ENCODE measurements around the gene CTNND2.
"Not testable (repeated sequence)": the region's sequence is repeated elsewhere in the genome, so short reads cannot be mapped to it uniquely, and the experiment has no call there.

CTNND2 gene

GRCh38 chr5:11319836-11320580 is 584.2 kb downstream of the CTNND2 start:
- no peak for DNase-seq (ENCODE audit: low spot score)

DNA sequence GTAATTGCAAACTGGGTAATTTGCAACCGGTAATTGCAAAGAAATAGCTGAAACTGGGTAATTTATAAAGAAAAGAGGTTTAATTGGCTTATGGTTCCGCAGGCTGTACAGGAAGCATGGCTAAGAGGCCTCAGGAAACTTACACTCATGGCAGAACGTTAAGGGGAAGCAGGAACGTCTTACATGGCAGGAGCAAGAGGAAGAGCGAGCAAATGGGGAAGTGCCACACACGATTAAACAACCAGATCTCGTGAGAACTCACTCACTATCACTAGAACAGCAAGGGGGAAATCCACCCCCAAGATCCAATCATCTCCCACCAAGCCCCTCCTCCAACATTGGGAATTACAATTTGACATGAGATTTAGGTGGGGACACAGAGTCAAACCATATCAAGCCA is 590.6 kb downstream of the CTNND2 start:
- not testable (repeated sequence) for DNase-seq (ENCODE audit: low spot score)

DNA sequence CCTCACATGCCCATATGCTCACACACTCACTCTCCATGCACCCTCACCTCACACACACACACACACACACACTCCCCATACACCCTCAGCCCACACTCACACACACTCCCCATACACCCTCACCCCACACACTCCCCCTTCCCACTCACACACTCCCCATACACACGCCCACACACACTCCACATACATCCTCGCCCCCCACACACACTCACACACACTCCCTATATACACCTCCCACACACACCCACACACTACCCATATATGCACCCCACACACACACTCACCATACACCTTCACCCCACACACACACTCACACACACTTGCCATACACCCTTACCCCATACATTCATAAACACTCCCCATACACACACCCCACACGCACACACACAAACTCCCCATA is 592.5 kb downstream of the CTNND2 start:
- DNase-seq (ENCODE audit: low spot score): no peak

DNA sequence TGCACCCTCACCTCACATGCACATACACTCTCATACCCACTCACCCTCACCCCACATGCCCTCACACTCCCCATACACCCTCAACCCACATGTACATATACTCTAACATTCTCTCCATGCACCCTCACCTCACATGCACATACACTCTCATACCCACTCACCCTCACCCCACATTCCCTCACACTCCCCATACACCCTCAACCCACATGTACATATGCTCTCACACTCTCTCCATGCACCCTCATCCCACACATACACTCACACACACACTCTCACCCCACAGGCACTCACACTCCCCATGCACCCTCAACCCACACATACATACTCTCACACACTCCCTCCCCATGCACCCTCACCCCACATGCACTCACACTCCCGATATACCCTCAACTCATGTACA is 593.0 kb downstream of the CTNND2 start:
- DNase-seq (ENCODE audit: low spot score): no peak

- DNase-seq (ENCODE audit: low spot score): no peak
These were observed 594.1 kb downstream of the CTNND2 start for GRCh38 chr5:11310158-11310557.

DNA sequence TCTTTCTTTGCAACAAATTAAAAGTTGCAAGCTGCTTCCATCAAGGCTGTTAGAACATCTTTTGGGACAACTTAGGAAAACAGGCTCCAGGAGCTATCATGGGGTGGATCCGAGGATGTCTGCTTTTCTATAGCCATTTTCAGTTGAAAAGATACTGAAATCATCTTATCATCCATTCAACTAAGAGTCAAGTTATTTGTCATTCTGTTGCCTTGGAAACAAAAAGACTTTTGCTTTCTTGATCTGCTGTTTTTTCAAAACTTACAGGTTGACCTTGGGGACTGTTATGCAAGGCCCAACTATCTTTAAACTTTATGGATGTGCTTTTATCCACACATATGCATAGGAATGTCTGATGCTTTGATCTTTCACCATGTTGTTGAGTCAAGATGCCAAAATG is 597.9 kb downstream of the CTNND2 start:
- no peak for DNase-seq (ENCODE audit: low spot score)

DNA sequence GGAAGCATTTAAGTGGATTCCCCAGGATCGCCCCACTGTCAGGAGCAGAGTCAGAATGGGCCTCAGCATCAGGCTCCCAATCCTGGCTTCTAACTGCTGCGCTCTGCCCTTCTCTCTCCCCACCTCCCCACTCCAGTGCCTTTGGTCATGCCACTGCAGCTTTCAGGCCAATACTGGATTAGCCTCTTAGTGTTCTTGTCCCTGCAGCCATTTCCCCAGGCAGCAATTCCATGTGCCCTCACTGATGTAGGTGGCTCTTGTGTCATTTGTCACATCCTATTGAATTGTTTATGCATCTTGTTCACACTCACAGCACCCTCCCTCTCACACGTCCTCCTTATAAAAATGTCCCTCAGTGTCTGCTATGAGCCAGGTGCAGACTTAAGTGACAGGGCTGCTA is 599.0 kb downstream of the CTNND2 start:
- DNase-seq (ENCODE audit: low spot score): no peak

DNA sequence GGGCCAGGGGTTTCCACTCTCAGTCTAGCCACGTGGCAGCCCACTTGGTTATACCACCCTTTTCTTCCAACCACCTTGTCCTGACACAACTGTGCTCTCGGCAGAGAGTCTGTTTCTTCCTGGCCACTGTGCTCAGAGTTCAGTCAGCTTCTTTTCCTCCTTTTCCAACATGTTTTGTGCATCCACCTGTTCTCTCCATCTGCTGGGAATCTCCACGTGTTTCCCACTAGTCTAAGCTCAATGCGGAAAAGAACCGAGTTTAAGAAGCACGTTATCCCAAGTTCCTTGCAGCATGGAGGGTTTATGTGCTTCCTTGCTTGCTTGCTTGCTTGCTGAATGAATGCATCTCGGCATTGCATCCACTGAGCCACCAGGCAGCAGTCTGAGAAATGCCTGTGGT is 599.6 kb downstream of the CTNND2 start:
- no peak for DNase-seq (ENCODE audit: low spot score)

GRCh38 chr5:11302663-11303062 is 601.6 kb downstream of the CTNND2 start:
- no peak for DNase-seq (ENCODE audit: low spot score)

- DNase-seq (ENCODE audit: low spot score): no peak
These were observed 603.1 kb downstream of the CTNND2 start for GRCh38 chr5:11301171-11301570.

DNA sequence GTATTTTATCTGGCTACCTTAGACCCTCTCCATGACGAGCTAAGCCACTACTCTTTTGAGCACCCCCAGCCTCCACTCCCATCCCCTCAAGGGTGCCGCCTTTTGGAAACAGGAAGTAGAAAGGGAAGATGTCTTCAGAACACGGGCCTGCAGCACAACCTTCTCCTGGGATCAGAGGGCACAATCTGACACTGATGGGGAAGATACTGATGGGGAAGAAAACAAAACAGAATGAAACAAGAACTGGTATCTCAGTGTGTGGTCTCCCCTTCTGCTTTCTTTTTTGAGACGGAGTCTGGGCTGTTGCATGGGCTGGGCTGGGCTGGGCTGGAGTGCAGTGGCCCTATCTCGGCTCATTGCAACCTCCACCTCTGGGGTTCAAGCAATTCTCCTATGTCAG is 603.5 kb downstream of the CTNND2 start:
- DNase-seq (ENCODE audit: low spot score): no peak

DNA sequence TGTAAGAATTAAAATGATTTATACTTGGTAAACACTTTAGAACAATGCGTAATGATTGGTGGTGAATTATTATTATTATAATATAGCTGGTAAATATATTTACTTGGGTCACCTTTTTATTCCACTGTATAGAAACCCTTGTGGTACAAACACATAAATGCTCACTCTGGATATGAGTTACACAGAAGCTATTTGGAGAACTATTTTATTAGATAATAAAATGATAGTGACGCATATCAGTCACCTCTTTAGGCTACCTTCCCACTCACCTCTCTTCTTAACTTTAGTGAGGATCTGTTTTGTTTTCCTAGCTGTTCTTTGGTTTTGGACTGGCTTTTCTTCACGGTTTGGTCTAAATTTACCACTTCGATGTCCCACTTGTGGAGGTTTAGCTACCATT is 605.4 kb downstream of the CTNND2 start:
- DNase-seq (ENCODE audit: low spot score): no peak

- no peak for DNase-seq (ENCODE audit: low spot score)
These were observed 610.7 kb downstream of the CTNND2 start for GRCh38 chr5:11293523-11293922.

DNA sequence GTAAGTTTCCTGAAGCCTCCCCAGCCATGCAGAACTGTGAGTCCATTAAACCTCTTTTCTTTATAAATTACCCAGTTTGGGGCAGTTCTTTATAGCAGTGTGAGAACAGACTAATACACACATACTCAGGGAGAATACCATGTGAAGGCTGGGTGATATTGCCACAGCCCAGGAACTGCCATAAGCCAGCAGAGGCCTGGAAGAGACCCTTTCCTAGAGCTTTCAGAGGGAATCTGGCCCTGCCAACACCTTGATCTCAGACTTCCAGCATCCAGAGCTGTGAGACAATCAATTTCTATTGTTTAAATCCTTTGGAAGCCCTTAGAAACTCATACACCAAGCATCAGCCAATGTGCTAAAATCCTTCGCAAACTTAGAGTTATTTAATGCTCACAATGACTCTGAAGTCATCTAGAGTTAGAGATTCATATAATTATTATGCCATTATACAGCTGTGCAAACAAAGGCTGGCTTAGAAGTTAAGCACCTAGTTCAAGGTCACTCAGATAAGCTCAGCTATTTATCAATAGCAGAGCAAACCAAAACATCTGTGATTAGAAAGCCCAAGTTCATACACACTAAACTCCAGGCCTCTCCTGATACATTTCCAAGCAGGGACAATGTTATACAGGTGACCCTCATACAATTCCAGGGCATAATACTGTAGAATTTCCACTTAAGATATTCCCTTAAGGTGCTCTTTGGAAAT is 611.4 kb downstream of the CTNND2 start:
- peak; percentile 16 for DNase-seq (ENCODE audit: low spot score)

- DNase-seq (ENCODE audit: low spot score): no peak
These were observed 614.5 kb downstream of the CTNND2 start for GRCh38 chr5:11289733-11290132.

DNA sequence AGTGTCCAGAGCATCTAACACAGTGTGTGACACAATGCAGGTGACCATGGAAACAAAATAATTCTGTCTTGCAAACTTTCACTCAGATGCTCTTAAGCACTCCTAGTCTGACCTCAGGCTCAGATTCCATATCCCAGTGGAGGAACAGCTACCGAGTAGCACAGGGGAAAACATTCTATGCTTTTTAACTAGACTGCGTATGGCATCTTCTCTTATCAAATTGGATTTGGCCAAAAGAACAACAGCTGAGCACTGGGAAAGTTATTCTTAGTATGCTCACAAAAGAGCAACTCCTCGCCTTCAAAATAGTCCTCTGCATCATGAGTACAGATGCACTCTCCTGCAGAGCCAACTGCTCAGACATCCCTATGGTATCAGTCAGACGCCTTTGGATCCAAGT is 615.0 kb downstream of the CTNND2 start:
- no peak for DNase-seq (ENCODE audit: low spot score)

- no peak for DNase-seq (ENCODE audit: low spot score)
These were observed 622.4 kb downstream of the CTNND2 start for GRCh38 chr5:11281842-11282241.

- DNase-seq (ENCODE audit: low spot score): no peak
These were observed 626.9 kb downstream of the CTNND2 start for GRCh38 chr5:11277323-11277722.

DNA sequence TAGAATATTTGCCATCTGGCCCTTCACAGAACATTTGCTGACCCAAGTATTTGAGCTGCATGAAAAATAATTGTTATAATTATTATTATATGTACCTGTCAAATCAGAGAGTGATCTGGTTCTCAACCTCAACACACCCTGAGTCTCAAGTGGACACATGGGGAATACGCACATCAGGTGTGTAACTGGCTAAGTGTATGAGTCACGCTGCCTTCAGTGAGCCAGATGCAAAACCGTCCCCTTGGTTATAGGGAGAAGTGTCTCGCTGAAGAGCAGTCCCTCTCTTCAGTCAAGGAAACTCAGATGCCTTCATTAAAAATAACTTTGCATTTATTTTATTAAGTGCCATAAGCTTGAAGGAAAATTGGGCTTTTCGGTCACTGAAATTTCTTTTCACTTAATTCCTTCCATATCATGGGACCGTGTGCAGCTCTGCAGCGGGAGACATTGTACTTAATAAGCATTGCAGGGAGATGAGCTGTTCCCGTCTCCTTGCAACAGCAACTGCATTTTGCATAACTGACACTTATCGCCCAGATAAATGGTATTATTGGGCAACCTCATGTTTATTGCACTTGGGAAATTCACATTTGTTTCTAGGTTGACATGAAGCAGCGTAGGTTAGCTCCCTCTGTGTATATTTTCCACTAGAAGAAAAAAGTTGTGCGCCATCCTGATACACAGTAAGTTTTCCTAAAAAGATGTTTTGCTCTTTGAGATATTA is 630.9 kb downstream of the CTNND2 start:
- no peak for DNase-seq (ENCODE audit: low spot score)

GRCh38 chr5:11269515-11269914 is 634.7 kb downstream of the CTNND2 start:
- no peak for DNase-seq (ENCODE audit: low spot score)

GRCh38 chr5:11268891-11269290 is 635.4 kb downstream of the CTNND2 start:
- no peak for DNase-seq (ENCODE audit: low spot score)

DNA sequence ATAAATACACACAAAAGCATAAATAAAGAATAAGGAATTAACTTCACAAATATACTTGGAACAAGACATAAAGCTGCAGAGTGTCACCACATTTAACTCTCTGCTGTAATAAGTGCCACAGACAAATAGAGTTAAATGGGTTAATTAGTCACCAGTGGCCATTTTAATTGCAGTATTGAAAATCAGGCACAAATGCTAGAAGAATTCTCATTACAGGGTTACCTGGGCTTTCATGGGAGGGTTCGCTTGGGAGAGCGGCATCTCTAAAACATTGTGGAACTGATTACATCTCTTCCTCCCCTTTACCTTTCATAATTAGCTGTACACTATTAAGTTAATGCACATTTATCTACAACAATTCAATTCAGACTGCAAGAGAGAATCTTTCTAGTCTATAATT is 637.9 kb downstream of the CTNND2 start:
- no peak for DNase-seq (ENCODE audit: low spot score)

DNA sequence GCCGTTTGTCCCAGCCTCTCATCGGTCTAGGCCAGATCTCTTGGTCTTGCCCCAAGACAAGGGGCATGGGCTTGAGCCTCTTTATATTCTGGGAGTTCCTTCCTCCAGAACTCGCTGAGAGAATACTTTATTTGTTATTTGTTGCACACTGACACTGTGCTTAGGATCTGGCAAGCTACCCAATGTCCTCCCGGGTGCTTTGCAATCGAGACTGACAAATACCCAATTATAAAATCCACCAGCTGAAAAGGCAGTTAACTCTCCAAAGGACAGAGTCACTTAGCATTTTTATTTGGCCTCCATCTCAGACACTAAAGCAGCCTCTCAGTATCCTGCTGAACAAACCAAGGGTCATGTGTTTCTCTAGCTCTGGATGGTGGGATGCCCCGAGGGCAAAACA is 643.0 kb downstream of the CTNND2 start:
- no peak for DNase-seq (ENCODE audit: low spot score)
